Spinal cord (tissue), 10 donors: ENCODE results near the gene MAP2K6. TPM values are rescaled to one million over a fixed set of nuclear protein-coding genes. Genes with fewer than 3 reads are reported as not detected.
A peak's percentile ranks its signal among the peaks of the same experiment; 100 is the strongest.

Source experiments
- DNase-seq, 6 donors: peaks; one replicate each; pipeline versions ENCODE4 v3.0.0 to v3.0.0-alpha.2; 2013 to 2015; ENCODE audit warnings: low spot score in 6 of 6, low read depth in 4 of 6
- H3K27ac ChIP-seq: one replicate; pipeline ENCODE4 v1.5.1; 2013; ENCODE audit warnings: low read depth, low read length, control low read depth
- H3K27me3 ChIP-seq: one replicate; pipeline ENCODE4 v1.6.1; 2013; ENCODE audit warnings: low read length; ENCODE audit not compliant: control insufficient read depth, insufficient read depth
- H3K36me3 ChIP-seq: one replicate; pipeline ENCODE4 v1.6.1; 2013; ENCODE audit warnings: low read length; ENCODE audit not compliant: control insufficient read depth, insufficient read depth
- H3K4me1 ChIP-seq: one replicate; pipeline ENCODE4 v1.6.1; 2013; ENCODE audit warnings: low read length; ENCODE audit not compliant: control insufficient read depth, insufficient read depth
- H3K4me3 ChIP-seq: one replicate; pipeline ENCODE4 v1.5.1; 2013; ENCODE audit warnings: low read depth, low read length, control low read depth
- H3K9me3 ChIP-seq: one replicate; pipeline ENCODE4 v1.6.1; 2013; ENCODE audit warnings: low read length; ENCODE audit not compliant: control insufficient read depth, insufficient read depth
- WGBS: methylation state at CpG from one replicate; pipeline ENCODE4 v1.1.5; 2013; ENCODE audit warnings: missing lambda C conversion rate; ENCODE audit not compliant: insufficient coverage; 5-methylcytosine and 5-hydroxymethylcytosine counted together
- polyA plus RNA-seq, 2 donors: library from polyadenylated mRNA; unstranded; fragments of 120-200 nt; gene quantifications; one replicate each; pipeline ENCODE4 v1.2.1, GENCODE V29; 2013; ENCODE audit not compliant: insufficient read length in 2 of 2
- total RNA-seq, 2 donors: library from RNA; depleted of rRNA in 1 of 2; stranded (reverse); fragments of 120-200 nt in 1 of 2; fragments of >200 nt in 1 of 2; gene quantifications; one replicate each; pipeline versions ENCODE4 v1.2.3 to v1.2.4, GENCODE V29; 2013 to 2014
- donor health status: healthy.

MAP2K6 gene
- total and polyA plus RNA-seq, 4 donors = 11.5 to 32.5 (median 17.9) TPM

GRCh38 chr17:69405096-69405495 lies 9.4 kb upstream of the MAP2K6 start:
- no peaks in the 10 kb centered on the region for H3K9me3 ChIP-seq
- no peaks in the 10 kb centered on the region for H3K4me1 ChIP-seq
- no peak overlapping the region for H3K4me3 ChIP-seq
- no peak overlapping the region for H3K27ac ChIP-seq
- no peaks in the 10 kb centered on the region for H3K36me3 ChIP-seq
- WGBS = 93% methylated on average over 2 of the region's 5 CpGs
- H3K27me3 ChIP-seq = no peaks in the 10 kb centered on the region
- DNase-seq = no peak

GRCh38 chr17:69406941-69407340 lies 7.6 kb upstream of the MAP2K6 start:
- no peaks in the 10 kb centered on the region for H3K27me3 ChIP-seq
- no peaks in the 10 kb centered on the region for H3K4me1 ChIP-seq
- H3K27ac ChIP-seq = no peak overlapping the region
- DNase-seq = no peak
- no peaks in the 10 kb centered on the region for H3K36me3 ChIP-seq
- H3K9me3 ChIP-seq = no peaks in the 10 kb centered on the region
- no peak overlapping the region for H3K4me3 ChIP-seq

DNA sequence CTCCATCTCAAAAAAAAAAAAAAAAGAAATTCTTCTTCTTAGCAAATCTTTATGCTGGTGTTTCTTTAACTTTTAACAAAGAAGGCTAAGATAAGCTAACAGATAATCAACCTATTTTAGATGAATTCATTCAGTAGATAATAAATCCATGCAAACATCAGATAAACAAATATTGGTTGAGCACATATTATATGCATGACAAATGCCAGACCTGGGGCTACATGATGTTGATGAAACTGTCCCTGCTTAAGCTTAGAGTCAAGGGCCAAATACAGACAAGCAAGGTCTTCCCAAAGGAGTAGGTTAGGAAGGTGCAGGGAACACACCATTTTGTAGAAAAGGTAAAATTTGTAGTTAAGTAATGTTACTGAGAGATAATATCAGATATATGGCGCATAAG lies 6.7 kb upstream of the MAP2K6 start:
- Histone ChIP-seq H3K9me3 (no peaks in the 10 kb centered on the region), H3K27ac (no peak overlapping the region), H3K4me1 (no peaks in the 10 kb centered on the region), H3K4me3 (no peak overlapping the region), H3K36me3 (no peaks in the 10 kb centered on the region), H3K27me3 (no peaks in the 10 kb centered on the region)
- DNase-seq = no peak
- WGBS = 100% methylated on average over 1 of the region's 1 CpG

DNA sequence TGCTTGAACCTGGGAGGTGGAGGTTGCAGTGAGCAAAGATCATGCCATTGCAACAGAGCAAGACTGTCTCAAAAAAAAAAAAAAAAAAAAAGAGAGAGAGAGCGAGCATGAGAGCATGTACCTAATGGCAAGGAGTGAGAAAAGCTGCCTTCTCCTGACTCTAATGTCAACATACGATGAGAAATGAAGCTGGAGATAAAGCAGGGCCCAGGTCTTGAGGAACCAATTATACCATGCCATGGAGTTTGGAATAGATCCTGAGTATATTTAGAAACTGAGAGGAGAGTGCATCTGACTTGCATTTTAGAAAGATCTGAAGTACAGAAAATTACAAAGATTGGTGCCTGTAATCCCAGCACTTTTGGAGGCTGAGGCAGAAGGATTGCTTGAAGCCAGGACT lies 3.8 kb upstream of the MAP2K6 start:
- H3K27ac ChIP-seq = no peak overlapping the region
- H3K4me3 ChIP-seq = no peak overlapping the region
- peaks cover 7% of the 10 kb centered on the region for H3K4me1 ChIP-seq
- H3K9me3 ChIP-seq = no peaks in the 10 kb centered on the region
- H3K27me3 ChIP-seq = no peaks in the 10 kb centered on the region
- WGBS = 100% methylated on average over 1 of the region's 2 CpGs
- no peaks in the 10 kb centered on the region for H3K36me3 ChIP-seq
- no peak for DNase-seq

DNA sequence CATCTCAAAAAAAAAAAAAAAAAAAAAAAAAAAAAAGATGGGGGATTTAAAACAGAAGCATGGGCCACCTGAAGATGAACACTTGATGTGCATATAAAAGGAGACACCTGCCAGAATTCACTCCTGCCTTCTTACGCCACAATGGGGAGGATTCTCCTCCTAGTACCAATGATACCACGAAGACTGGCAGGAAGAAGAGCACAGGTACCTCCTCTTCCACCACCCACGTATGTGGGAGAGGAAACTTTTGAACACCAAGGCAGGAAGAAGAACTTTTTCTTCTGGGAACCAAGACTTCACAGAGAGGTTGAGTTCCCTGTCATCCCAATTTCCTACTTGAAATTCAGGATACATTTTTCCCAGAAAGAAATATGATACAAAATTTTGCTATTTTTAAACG lies 2.7 kb upstream of the MAP2K6 start:
- Histone ChIP-seq H3K4me1 (peaks cover 7% of the 10 kb centered on the region), H3K4me3 (no peak overlapping the region), H3K27ac (no peak overlapping the region), H3K9me3 (no peaks in the 10 kb centered on the region), H3K36me3 (no peaks in the 10 kb centered on the region), H3K27me3 (no peaks in the 10 kb centered on the region)
- no CpG with 5 or more reads among the region's 4 CpGs for WGBS
- no peak for DNase-seq

DNA sequence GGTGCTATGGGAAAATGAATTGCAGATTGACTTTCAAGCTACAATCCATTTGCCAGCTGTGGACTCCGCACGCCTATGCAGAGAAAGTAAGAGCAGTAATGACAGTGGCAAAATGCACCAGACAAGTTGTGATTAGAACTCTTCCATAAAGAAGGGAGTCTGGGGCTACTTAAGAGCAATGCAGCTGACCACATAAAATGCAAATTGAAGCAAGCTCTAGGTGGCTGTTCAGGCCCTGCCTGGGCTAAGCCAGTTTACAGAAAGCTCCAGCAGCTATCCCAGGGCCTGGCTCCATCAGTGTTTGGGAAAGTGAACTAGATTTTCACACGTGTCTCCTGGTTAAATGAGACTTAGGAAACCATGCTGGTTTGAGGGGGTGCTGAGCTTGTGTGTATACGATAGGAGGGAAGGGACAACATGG lies 2.2 kb upstream of the MAP2K6 start:
- Histone ChIP-seq H3K27ac (no peak overlapping the region), H3K4me3 (no peak overlapping the region), H3K9me3 (no peaks in the 10 kb centered on the region), H3K4me1 (peaks cover 7% of the 10 kb centered on the region), H3K36me3 (no peaks in the 10 kb centered on the region), H3K27me3 (no peaks in the 10 kb centered on the region)
- 76% methylated on average over 4 of the region's 4 CpGs for WGBS
- DNase-seq = peak in 1 of 6 donors; percentile 69

- WGBS = 20% methylated on average over 1 of the region's 6 CpGs
- H3K27me3 ChIP-seq = no peaks in the 10 kb centered on the region
- no peak for DNase-seq
- H3K4me3 ChIP-seq = peak overlapping the region; percentile 86
- H3K36me3 ChIP-seq = no peaks in the 10 kb centered on the region
- H3K27ac ChIP-seq = peak overlapping the region; percentile 69
- H3K9me3 ChIP-seq = no peaks in the 10 kb centered on the region
- peaks cover 7% of the 10 kb centered on the region for H3K4me1 ChIP-seq
Observed at GRCh38 chr17:69415431-69415830, 934 bp downstream of the MAP2K6 start.

DNA sequence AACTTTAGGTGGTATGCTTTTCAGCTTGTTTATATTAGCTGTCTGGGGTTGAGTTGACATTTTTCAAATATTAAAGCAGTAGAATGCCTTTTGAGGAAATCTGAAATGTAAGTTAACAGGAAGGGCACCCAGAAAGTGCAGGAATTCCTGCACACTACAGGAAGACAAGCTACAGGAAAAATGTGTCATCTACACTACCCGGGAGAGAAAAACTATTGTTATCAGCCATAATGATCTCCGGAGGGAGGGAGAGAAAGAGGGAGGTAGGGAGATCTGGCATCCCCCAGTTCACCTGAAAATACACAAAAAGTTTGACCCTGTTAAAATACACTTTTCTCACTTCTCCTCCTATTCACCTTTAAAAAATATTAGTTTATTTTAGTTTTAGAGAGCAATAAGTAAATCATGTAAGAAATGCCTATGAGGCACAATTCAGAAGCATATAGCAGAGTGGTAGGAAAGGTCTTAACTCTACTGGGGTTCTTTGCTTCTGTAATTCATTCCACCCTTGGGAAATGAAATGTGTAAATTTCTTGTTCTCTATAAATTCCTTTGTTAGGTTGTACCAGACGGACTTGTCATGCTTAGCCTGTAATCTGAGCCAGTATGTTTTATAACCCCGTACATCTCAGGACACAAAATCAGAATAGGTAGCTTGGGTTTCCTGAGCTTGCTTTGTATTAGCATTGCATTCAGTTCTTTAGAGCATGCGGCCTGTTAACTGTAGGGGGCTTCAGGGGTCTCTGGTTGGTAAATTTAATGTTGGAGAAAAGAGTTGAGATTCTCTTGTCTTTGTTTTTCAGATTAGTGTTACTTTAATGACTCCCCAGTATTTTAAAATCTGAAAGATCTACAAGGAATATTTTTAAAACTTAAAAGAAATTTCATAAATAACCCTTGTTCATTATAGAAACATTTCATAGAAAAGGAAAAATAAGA lies 3.3 kb downstream of the MAP2K6 start:
- H3K4me1 ChIP-seq = peaks cover 7% of the 10 kb centered on the region
- no peaks in the 10 kb centered on the region for H3K27me3 ChIP-seq
- WGBS = 29% methylated on average over 1 of the region's 5 CpGs
- no peaks in the 10 kb centered on the region for H3K36me3 ChIP-seq
- H3K9me3 ChIP-seq = no peaks in the 10 kb centered on the region
- H3K27ac ChIP-seq = no peak overlapping the region
- DNase-seq = peak in 1 of 6 donors; percentile 41
- no peak overlapping the region for H3K4me3 ChIP-seq

DNA sequence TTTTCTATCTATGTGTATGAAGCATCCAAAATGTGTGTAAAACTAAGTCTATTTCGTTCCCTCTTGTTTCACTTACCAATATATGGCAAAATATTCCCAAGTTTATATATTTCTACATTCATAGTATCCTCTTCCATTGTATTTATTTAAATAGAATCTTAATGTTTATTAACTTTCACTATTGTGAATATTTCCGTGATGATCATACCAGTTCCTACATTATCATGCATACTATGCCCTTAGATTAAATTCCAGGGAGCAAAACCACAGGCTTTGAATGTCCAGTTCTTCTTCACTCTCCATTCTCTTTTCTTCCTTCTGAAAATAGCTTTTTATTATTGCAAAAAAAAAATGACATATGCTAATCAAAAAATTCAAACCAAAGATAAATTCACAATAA lies 4.0 kb downstream of the MAP2K6 start:
- DNase-seq = no peak
- peaks cover 7% of the 10 kb centered on the region for H3K4me1 ChIP-seq
- no peak overlapping the region for H3K27ac ChIP-seq
- no peak overlapping the region for H3K4me3 ChIP-seq
- no CpG with 5 or more reads among the region's 2 CpGs for WGBS
- no peaks in the 10 kb centered on the region for H3K9me3 ChIP-seq
- H3K36me3 ChIP-seq = no peaks in the 10 kb centered on the region
- no peaks in the 10 kb centered on the region for H3K27me3 ChIP-seq

DNA sequence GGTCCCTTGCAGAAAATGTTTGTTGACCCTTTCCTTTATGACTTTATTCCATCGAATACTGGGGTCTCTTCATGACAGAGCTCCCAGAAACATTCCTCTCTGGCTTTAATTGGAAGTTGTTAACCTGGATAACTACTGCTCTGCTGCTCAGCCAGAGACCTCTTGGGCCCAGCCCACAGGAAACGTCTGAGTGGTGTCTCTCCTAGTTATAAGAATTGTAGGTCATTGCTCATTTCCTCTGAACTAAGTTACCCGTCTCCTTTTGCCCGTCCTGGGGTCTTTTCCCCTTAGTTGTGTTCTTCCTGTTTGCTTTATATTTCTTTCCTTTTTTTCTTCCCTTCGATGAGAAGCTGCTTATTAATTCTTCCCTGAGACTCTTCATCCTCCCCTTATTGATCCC lies 9.0 kb downstream of the MAP2K6 start:
- DNase-seq = no peak
- H3K27ac ChIP-seq = no peak overlapping the region
- H3K36me3 ChIP-seq = no peaks in the 10 kb centered on the region

More for the DNA sequence above, 9.0 kb downstream of the MAP2K6 start:
- Histone ChIP-seq H3K27me3 (no peaks in the 10 kb centered on the region), H3K4me3 (no peak overlapping the region), H3K9me3 (no peaks in the 10 kb centered on the region), H3K4me1 (no peaks in the 10 kb centered on the region)
- 67% methylated on average over 1 of the region's 5 CpGs for WGBS
